IMR-90 (cell line): ENCODE measurements around the gene INO80. TPM values are rescaled to one million over a fixed set of nuclear protein-coding genes. Genes with fewer than 3 reads are reported as not detected.

Experiments
- ATAC-seq: fragments of 200-7000 bp; cut with Tn5 transposase; 2 replicates; pipeline ENCODE4 v1.9.1; 2020; ENCODE audit warnings: low read depth, mild to moderate bottlenecking, moderate library complexity
- BruUV-seq: library from RNA; stranded (reverse); fragments of 400-500 nt; replicated peaks from 2 replicates; lab custom pipeline; 2021; lab: Mats Ljungman, UMichigan
- CTCF ChIA-PET: fragments of 300-600 bp; formaldehyde crosslinking; extraction: SDS; loops from one replicate; lab custom pipeline; 2021; ENCODE audit warnings: antibody characterized with exemption; lab: Yijun Ruan, JAX
- POLR2A ChIA-PET: fragments of 300-600 bp; sonication (Branson Sonifier 250); formaldehyde crosslinking; loops from one replicate; lab custom pipeline; 2022; ENCODE audit warnings: antibody characterized with exemption; ENCODE audit not compliant: unreplicated experiment; lab: Charles Lee
- DNase-seq: peaks from one replicate; pipeline ENCODE4 v3.0.0; 2013
- H2AFZ ChIP-seq: replicated peaks from 2 replicates; pipeline ENCODE3; 2013; ENCODE audit warnings: low read length, mild to moderate bottlenecking; ENCODE audit not compliant: poor library complexity
- H2AK5ac ChIP-seq: 2 replicates; pipeline ENCODE4 v1.6.1; 2013; ENCODE audit warnings: low read depth, low read length, inconsistent platforms
- H2AK9ac ChIP-seq: replicated peaks from 2 replicates; pipeline ENCODE3; 2013; ENCODE audit warnings: mild to moderate bottlenecking, low read depth, low read length, moderate library complexity; ENCODE audit not compliant: poor library complexity
- H2BK120ac ChIP-seq: 2 replicates; pipeline ENCODE4 v1.6.1; 2013; ENCODE audit warnings: low read depth, low read length, inconsistent platforms
- H2BK15ac ChIP-seq: 3 replicates; pipeline ENCODE4 v1.6.1; 2013; ENCODE audit warnings: low read depth, low read length, inconsistent platforms
- H2BK20ac ChIP-seq: 2 replicates; pipeline ENCODE4 v1.6.1; 2013; ENCODE audit warnings: low read depth, mild to moderate bottlenecking, inconsistent platforms, low read length, moderate library complexity
- H2BK5ac ChIP-seq: 2 replicates; pipeline ENCODE4 v1.6.1; 2013; ENCODE audit warnings: mild to moderate bottlenecking, low read depth, low read length, inconsistent platforms; ENCODE audit not compliant: poor library complexity, severe bottlenecking
- H3K14ac ChIP-seq: replicated peaks from 2 replicates; pipeline ENCODE4 v1.6.1; 2013; ENCODE audit warnings: low read depth, low read length, inconsistent platforms
- H3K18ac ChIP-seq: 2 replicates; pipeline ENCODE4 v1.6.1; 2013; ENCODE audit warnings: low read depth, low read length, control low read depth
- H3K23ac ChIP-seq: 2 replicates; pipeline ENCODE4 v1.6.1; 2013; ENCODE audit warnings: low read depth, low read length, inconsistent platforms
- H3K27ac ChIP-seq: 2 replicates; pipeline ENCODE4 v1.5.1; 2013; ENCODE audit warnings: mild to moderate bottlenecking, control low read depth, low read length; ENCODE audit not compliant: insufficient read depth
- H3K27me3 ChIP-seq: 2 replicates; pipeline ENCODE4 v1.6.1; 2013; ENCODE audit warnings: low read length; ENCODE audit not compliant: control insufficient read depth, insufficient read depth
- H3K36me3 ChIP-seq: 2 replicates; pipeline ENCODE4 v1.6.1; 2013; ENCODE audit warnings: low read length, mixed read lengths; ENCODE audit not compliant: control insufficient read depth, insufficient read depth
- H3K4ac ChIP-seq: 2 replicates; pipeline ENCODE4 v1.6.1; 2013; ENCODE audit warnings: low read depth, low read length, inconsistent platforms
- H3K4me1 ChIP-seq: 2 replicates; pipeline ENCODE4 v1.6.1; 2013; ENCODE audit warnings: low read length, mixed read lengths; ENCODE audit not compliant: control insufficient read depth, insufficient read depth
- H3K4me2 ChIP-seq: 2 replicates; pipeline ENCODE4 v1.6.1; 2013; ENCODE audit warnings: low read depth, mild to moderate bottlenecking, control low read depth, low read length, moderate library complexity
- H3K4me3 ChIP-seq: 2 replicates; pipeline ENCODE4 v1.5.1; 2013; ENCODE audit warnings: low read depth, mild to moderate bottlenecking, control low read depth, low read length, moderate library complexity; ENCODE audit not compliant: insufficient read depth
- H3K56ac ChIP-seq: 2 replicates; pipeline ENCODE4 v1.6.1; 2013; ENCODE audit warnings: low read length, inconsistent platforms; ENCODE audit not compliant: insufficient read depth; ENCODE audit errors: extremely low read depth
- H3K79me1 ChIP-seq, 2 experiments: 2 replicates each; pipeline ENCODE4 v1.6.1; 2013; ENCODE audit warnings: low read length in 2 of 2, inconsistent platforms in 1 of 2, low read depth in 1 of 2
- H3K9ac ChIP-seq: 2 replicates; pipeline ENCODE4 v1.6.1; 2013; ENCODE audit warnings: low read depth, low read length, control low read depth
- H3K9me1 ChIP-seq: 2 replicates; pipeline ENCODE4 v1.6.1; 2013; ENCODE audit warnings: low read length, inconsistent platforms; ENCODE audit not compliant: insufficient read depth
- H3K9me3 ChIP-seq: 2 replicates; pipeline ENCODE4 v1.6.1; 2013; ENCODE audit warnings: low read length; ENCODE audit not compliant: control insufficient read depth, insufficient read depth
- H4K20me1 ChIP-seq: 2 replicates; pipeline ENCODE4 v1.6.1; 2013; ENCODE audit warnings: low read length, inconsistent platforms; ENCODE audit not compliant: insufficient read depth
- H4K5ac ChIP-seq: 2 replicates; pipeline ENCODE4 v1.6.1; 2013; ENCODE audit warnings: mild to moderate bottlenecking, low read depth, low read length, control low read depth
- H4K8ac ChIP-seq, 2 experiments: 2 replicates each; pipeline ENCODE4 v1.6.1; 2013; ENCODE audit warnings: low read depth in 2 of 2, low read length in 2 of 2, control low read depth in 1 of 2, inconsistent platforms in 1 of 2
- H4K91ac ChIP-seq: 2 replicates; pipeline ENCODE4 v1.6.1; 2013; ENCODE audit warnings: low read depth, low read length, inconsistent platforms; ENCODE audit not compliant: insufficient read depth
- MAFK ChIP-seq: IDR thresholded peaks from 2 replicates; pipeline ENCODE4 v1.6.1; 2012; ENCODE audit warnings: low read depth, low read length, improper control_type of control experiment
- RCOR1 ChIP-seq: IDR thresholded peaks from 2 replicates; pipeline ENCODE4 v1.6.1; 2012; ENCODE audit warnings: mild to moderate bottlenecking, low read length, improper control_type of control experiment; ENCODE audit not compliant: insufficient replicate concordance
- WGBS, 2 experiments: methylation state at CpG; one replicate each; pipeline versions ENCODE4 v1.1.5 to v1.1.7; 2013; ENCODE audit warnings: missing lambda C conversion rate in 2 of 2; ENCODE audit not compliant: insufficient read length in 1 of 2; ENCODE audit errors: extremely low coverage in 2 of 2; 5-methylcytosine and 5-hydroxymethylcytosine counted together
- dilution Hi-C: fragments of 300-500 bp; cut with HindIII; formaldehyde crosslinking; loops from one replicate; pipeline ENCODE4 v1.14.3; 2018; ENCODE audit warnings: low sequenced_read_pairs; ENCODE audit not compliant: unreplicated experiment
- in situ Hi-C: fragments of 300-500 bp; cut with MboI; formaldehyde crosslinking; loops from 3 replicates; pipeline ENCODE4 v1.14.3; 2019; ENCODE audit warnings: low sequenced_read_pairs, inconsistent platforms, mixed read lengths
- intact Hi-C: fragments of 100-400 bp; cut with micrococcal nuclease; formaldehyde crosslinking; loops from 2 replicates; pipeline ENCODE4 v1.10.0; 2022
- polyA plus RNA-seq, 3 experiments: library from polyadenylated mRNA; depleted of rRNA; stranded (reverse); fragments of >200 nt; gene quantifications; 2 replicates each; pipeline ENCODE4 v1.2.3, GENCODE V29; 2012; ENCODE audit warnings: low replicate concordance in 1 of 3
- total RNA-seq: library from RNA; depleted of rRNA; stranded (reverse); fragments of >200 nt; gene quantifications from 2 replicates; pipeline ENCODE4 v1.2.3, GENCODE V29; 2012

INO80 gene
- total and polyA plus RNA-seq, 2 of the 4 experiments (the other 2 are of a cell fraction) = 6.0 to 13.3 TPM

- DNase-seq = no peak
- Histone ChIP-seq H3K79me1 (0 out of 4 replicates have a peak, but pooled peaks cover 0 to 2% of the 10 kb centered on the region in 2 experiments), H2AK9ac (no peak overlapping the region), H3K9ac (no peak overlapping the region), H2AFZ (no peak overlapping the region), H3K27ac (no peak overlapping the region), H2BK15ac (no peak overlapping the region), H3K18ac (no peak overlapping the region), H4K91ac (no peak overlapping the region), H3K9me1 (no peaks in the 10 kb centered on the region), H3K4me3 (no peak overlapping the region), H4K20me1 (no peaks in the 10 kb centered on the region), H3K9me3 (peaks cover 5% of the 10 kb centered on the region), H3K4me1 (no peaks in the 10 kb centered on the region), H3K14ac (no peak overlapping the region), H3K36me3 (peaks cover 44% of the 10 kb centered on the region), H3K4me2 (no peak overlapping the region), H3K23ac (no peak overlapping the region), H2BK5ac (no peak overlapping the region), H4K8ac (no peak overlapping the region), H2BK120ac (no peak overlapping the region), H3K27me3 (no peaks in the 10 kb centered on the region), H3K56ac (no peak overlapping the region), H2AK5ac (no peak overlapping the region), H2BK20ac (no peak overlapping the region), H3K4ac (no peak overlapping the region), H4K5ac (no peak overlapping the region)
- no TSS peak for BruUV-seq
- dilution Hi-C loops (no loop called here), in situ Hi-C loops (no loop called here), intact Hi-C loops (no loop called here)
- WGBS, 2 experiments = 100% methylated on average over 1 of the region's 2 CpGs; no CpG with 5 or more reads in 1 of the 2 experiments
- POLR2A ChIA-PET = no interaction called here
- peak; percentile 92 for TF ChIP-seq MAFK
- no peak for TF ChIP-seq RCOR1
- CTCF ChIA-PET = no interaction called here
- ATAC-seq = no peak
Measured at GRCh38 chr15:41056810-41057209, 59.3 kb downstream of the INO80 start.
